ENCODE data around the gene CRYGS. TPM values are rescaled to one million over a fixed set of nuclear protein-coding genes. Genes with fewer than 3 reads are reported as not detected.

Gene CRYGS
- total and polyA plus RNA-seq, 9 of the 15 experiments (the other 6 are each of a cell fraction or from before 2014, with no cell fraction given) = 1.5 to 3.8 (median 2.0) TPM

GRCh38 chr3:186540221-186540834 lies 3.9 kb downstream of the CRYGS start (continued):
- TF ChIP-seq PBX2 (CRISPR knock-in tag; IDR thresholded peaks at IDR 0.05; ENCODE audit: low read depth) = no peak
- no peak for TF ChIP-seq PBX2 (tag; conservative IDR thresholded peaks at IDR 0.05; ENCODE audit: low read depth)

GRCh38 chr3:186538779-186539178 lies 5.4 kb downstream of the CRYGS start:
- 74% methylated on average over 3 of the region's 3 CpGs for WGBS (ENCODE audit: insufficient coverage, low coverage, missing lambda C conversion rate)
- Histone ChIP-seq H3K4me3 (no peak overlapping the region), H3K36me3 (ENCODE audit: control insufficient read depth, insufficient read depth, low read length) (no peaks in the 10 kb centered on the region), H4K20me1 (replicated peaks; ENCODE audit: control insufficient read depth, insufficient read depth, low read length) (no peaks in the 10 kb centered on the region), H3K4me1 (replicated peaks in 1 of 2; ENCODE audit: control insufficient read depth in 2 of 2, insufficient read depth in 2 of 2, low read length in 2 of 2) (peaks cover 0 to 7% of the 10 kb centered on the region in 2 experiments; a peak in 1 of 5 replicates), H3K9me3 (replicated peaks; ENCODE audit: control insufficient read depth, insufficient read depth, low read depth, low read length) (no peaks in the 10 kb centered on the region), H3K4me2 (ENCODE audit: insufficient read depth, low read length) (no peak overlapping the region), H3K9ac (ENCODE audit: insufficient read depth in 1 of 2, low read depth in 2 of 2, low read length in 2 of 2) (no peak overlapping the region), H3K9me1 (ENCODE audit: control insufficient read depth, insufficient read depth, low read length) (no peaks in the 10 kb centered on the region), H3K27ac (ENCODE audit: extremely low read depth, low read depth, low read length) (no peak overlapping the region), H3K79me2 (ENCODE audit: control insufficient read depth, insufficient read depth, low read length) (no peaks in the 10 kb centered on the region), H3K27me3 (ENCODE audit: control insufficient read depth in 2 of 2, insufficient read depth in 2 of 2, low read length in 2 of 2) (no peaks in the 10 kb centered on the region), H2AFZ (ENCODE audit: low read depth, low read length) (no peak overlapping the region)
- no peak for TF ChIP-seq SMARCA5 (IDR thresholded peaks at IDR 0.05)
- TF ChIP-seq, protein P1, sequence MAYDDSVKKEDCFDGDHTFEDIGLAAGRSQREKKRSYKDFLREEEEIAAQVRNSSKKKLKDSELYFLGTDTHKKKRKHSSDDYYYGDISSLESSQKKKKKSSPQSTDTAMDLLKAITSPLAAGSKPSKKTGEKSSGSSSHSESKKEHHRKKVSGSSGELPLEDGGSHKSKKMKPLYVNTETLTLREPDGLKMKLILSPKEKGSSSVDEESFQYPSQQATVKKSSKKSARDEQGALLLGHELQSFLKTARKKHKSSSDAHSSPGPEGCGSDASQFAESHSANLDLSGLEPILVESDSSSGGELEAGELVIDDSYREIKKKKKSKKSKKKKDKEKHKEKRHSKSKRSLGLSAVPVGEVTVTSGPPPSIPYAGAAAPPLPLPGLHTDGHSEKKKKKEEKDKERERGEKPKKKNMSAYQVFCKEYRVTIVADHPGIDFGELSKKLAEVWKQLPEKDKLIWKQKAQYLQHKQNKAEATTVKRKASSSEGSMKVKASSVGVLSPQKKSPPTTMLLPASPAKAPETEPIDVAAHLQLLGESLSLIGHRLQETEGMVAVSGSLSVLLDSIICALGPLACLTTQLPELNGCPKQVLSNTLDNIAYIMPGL (CRISPR knock-in tag; IDR thresholded peaks at IDR 0.05) = no peak
- TF ChIP-seq MXI1 (IDR thresholded peaks at IDR 0.05; ENCODE audit: low read depth, low read length) = no peak
- TF ChIP-seq, protein P2, sequence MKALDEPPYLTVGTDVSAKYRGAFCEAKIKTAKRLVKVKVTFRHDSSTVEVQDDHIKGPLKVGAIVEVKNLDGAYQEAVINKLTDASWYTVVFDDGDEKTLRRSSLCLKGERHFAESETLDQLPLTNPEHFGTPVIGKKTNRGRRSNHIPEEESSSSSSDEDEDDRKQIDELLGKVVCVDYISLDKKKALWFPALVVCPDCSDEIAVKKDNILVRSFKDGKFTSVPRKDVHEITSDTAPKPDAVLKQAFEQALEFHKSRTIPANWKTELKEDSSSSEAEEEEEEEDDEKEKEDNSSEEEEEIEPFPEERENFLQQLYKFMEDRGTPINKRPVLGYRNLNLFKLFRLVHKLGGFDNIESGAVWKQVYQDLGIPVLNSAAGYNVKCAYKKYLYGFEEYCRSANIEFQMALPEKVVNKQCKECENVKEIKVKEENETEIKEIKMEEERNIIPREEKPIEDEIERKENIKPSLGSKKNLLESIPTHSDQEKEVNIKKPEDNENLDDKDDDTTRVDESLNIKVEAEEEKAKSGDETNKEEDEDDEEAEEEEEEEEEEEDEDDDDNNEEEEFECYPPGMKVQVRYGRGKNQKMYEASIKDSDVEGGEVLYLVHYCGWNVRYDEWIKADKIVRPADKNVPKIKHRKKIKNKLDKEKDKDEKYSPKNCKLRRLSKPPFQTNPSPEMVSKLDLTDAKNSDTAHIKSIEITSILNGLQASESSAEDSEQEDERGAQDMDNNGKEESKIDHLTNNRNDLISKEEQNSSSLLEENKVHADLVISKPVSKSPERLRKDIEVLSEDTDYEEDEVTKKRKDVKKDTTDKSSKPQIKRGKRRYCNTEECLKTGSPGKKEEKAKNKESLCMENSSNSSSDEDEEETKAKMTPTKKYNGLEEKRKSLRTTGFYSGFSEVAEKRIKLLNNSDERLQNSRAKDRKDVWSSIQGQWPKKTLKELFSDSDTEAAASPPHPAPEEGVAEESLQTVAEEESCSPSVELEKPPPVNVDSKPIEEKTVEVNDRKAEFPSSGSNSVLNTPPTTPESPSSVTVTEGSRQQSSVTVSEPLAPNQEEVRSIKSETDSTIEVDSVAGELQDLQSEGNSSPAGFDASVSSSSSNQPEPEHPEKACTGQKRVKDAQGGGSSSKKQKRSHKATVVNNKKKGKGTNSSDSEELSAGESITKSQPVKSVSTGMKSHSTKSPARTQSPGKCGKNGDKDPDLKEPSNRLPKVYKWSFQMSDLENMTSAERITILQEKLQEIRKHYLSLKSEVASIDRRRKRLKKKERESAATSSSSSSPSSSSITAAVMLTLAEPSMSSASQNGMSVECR (CRISPR knock-in tag; IDR thresholded peaks at IDR 0.05) = no peak
- TF ChIP-seq GTF2A2 (tag; IDR thresholded peaks at IDR 0.05) = no peak
- no peak for TF ChIP-seq JUND (IDR thresholded peaks at IDR 0.05; ENCODE audit: borderline replicate concordance, low read depth, low read length)
- no peak for TF ChIP-seq JUND (tag; IDR thresholded peaks at IDR 0.05; ENCODE audit: borderline replicate concordance, low read depth, low read length)
- no peak for TF ChIP-seq BCOR (IDR thresholded peaks at IDR 0.05)
- TF ChIP-seq ZNF282 (CRISPR knock-in tag; IDR thresholded peaks at IDR 0.05) = no peak
- no peak for TF ChIP-seq ZNF561 (CRISPR knock-in tag; conservative IDR thresholded peaks at IDR 0.05)
- DNase-seq (ENCODE audit: extremely low read depth in 1 of 4, low spot score in 3 of 4) (no peak), FAIRE-seq (no peak), ATAC-seq (no peak)
- no TSS peak for BruUV-seq (replicated peaks)
- in situ Hi-C loops (cut with MboI) (no loop called here), intact Hi-C loops (cut with micrococcal nuclease) (no loop called here)
- CTCF ChIA-PET (ENCODE audit: low intra/inter-chr PET ratio) = no interaction called here
- POLR2A ChIA-PET = interaction anchor here (0.6 kb wide), 2 partner anchors 11 to 293 kb away, joined by 3 read pairs; no protein-coding TSS in a partner anchor
